ENCODE measurements around the gene ALDH18A1.
"Not testable (repeated sequence)": the region's sequence is repeated elsewhere in the genome, so short reads cannot be mapped to it uniquely, and the experiment has no call there.

ALDH18A1 gene

DNA sequence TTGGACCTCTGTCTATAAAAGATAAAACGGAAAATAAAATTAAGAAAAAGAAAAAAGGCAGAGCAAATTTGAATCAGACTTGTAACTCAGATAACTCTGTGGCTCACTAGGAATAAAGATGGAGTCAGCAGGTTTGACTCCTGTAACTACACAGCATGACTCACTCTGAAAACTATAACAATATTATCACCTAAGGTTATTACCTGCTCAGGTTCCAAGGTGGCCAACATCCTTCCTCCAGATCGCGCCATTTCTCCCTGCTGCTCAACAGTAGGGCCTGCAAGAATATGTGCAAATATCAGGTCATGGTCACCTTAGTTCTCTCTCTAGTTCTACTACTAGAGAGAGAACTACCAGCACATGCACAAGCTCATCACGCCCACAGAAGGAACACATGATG, 30.0 kb downstream of the ALDH18A1 start:
- no peak overlapping the region for H3K27ac ChIP-seq (ENCODE audit: insufficient read depth, low read depth, low read length, poor library complexity, severe bottlenecking)
- no peaks in the 10 kb centered on the region for H3K9me3 ChIP-seq (ENCODE audit: control insufficient read depth, low read length)
- peaks cover 28% of the 10 kb centered on the region for H3K36me3 ChIP-seq (ENCODE audit: control insufficient read depth, insufficient read depth, low read length)
- 94 to 95% methylated on average over 4 of the region's 4 CpGs for WGBS, 2 experiments
- H3K4me3 ChIP-seq (ENCODE audit: insufficient read depth, low read depth, low read length), result no peak overlapping the region
- H3K4me1 ChIP-seq (ENCODE audit: control insufficient read depth, insufficient read depth, low read length), result no peaks in the 10 kb centered on the region
- no peaks in the 10 kb centered on the region for H3K27me3 ChIP-seq (ENCODE audit: control insufficient read depth, insufficient read depth, low read length, poor library complexity, severe bottlenecking)

DNA sequence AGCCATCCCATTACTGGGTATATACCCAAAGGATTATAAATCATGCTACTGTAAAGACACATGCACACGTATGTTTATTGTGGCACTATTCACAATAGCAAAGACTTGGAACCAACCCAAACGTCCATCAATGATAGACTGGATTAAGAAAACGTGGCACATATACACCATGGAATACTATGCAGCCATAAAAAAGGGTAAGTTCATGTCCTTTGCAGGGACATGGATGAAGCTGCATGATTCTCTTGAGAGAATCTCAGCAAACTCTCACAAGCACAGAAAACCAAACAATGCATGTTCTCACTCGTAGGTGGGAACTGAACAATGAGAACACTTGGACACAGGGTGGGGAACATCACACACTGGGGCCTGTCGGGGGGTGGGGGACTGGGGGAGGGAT, 36.1 kb downstream of the ALDH18A1 start:
- H3K27ac ChIP-seq (ENCODE audit: insufficient read depth, low read depth, low read length, poor library complexity, severe bottlenecking); H3K4me3 ChIP-seq (ENCODE audit: insufficient read depth, low read depth, low read length); H3K27me3 ChIP-seq (ENCODE audit: control insufficient read depth, insufficient read depth, low read length, poor library complexity, severe bottlenecking); H3K9me3 ChIP-seq (ENCODE audit: control insufficient read depth, low read length); H3K4me1 ChIP-seq (ENCODE audit: control insufficient read depth, insufficient read depth, low read length): not testable (repeated sequence)
- WGBS, 2 experiments, result 88 to 96% methylated on average over 4 to 5 of the region's 5 CpGs
- peaks cover 24% of the 10 kb centered on the region for H3K36me3 ChIP-seq (ENCODE audit: control insufficient read depth, insufficient read depth, low read length)

GRCh38 chr10:95618101-95618500, 38.4 kb downstream of the ALDH18A1 start:
- no peaks in the 10 kb centered on the region for H3K27me3 ChIP-seq (ENCODE audit: control insufficient read depth, insufficient read depth, low read length, poor library complexity, severe bottlenecking)
- H3K36me3 ChIP-seq (ENCODE audit: control insufficient read depth, insufficient read depth, low read length), result peaks cover 36% of the 10 kb centered on the region
- no peaks in the 10 kb centered on the region for H3K9me3 ChIP-seq (ENCODE audit: control insufficient read depth, low read length)
- no peak overlapping the region for H3K4me3 ChIP-seq (ENCODE audit: insufficient read depth, low read depth, low read length)
- no peaks in the 10 kb centered on the region for H3K4me1 ChIP-seq (ENCODE audit: control insufficient read depth, insufficient read depth, low read length)
- WGBS, 2 experiments, result 93 to 95% methylated on average over 4 of the region's 4 CpGs
- no peak overlapping the region for H3K27ac ChIP-seq (ENCODE audit: insufficient read depth, low read depth, low read length, poor library complexity, severe bottlenecking)

DNA sequence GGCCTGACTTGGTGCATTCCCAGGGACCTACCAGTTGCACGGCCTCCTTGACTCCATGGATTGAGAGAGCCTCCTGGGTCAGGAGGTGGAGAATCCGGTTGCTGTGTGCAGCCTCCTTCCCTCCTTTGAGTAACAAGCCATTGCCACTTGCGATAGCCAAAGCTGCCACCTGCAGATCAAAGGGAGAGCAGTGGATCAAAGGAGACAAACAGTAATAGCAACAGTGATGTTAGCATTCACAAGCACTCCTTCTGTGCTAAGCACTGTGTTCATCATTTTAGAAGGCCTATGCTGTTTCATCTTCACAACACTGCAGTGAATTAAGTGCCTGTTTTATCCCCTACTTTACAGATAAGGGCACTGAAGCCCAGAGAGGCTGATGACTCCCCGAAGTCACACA, 40.1 kb downstream of the ALDH18A1 start:
- no peak overlapping the region for H3K27ac ChIP-seq (ENCODE audit: insufficient read depth, low read depth, low read length, poor library complexity, severe bottlenecking)
- no peaks in the 10 kb centered on the region for H3K27me3 ChIP-seq (ENCODE audit: control insufficient read depth, insufficient read depth, low read length, poor library complexity, severe bottlenecking)
- no peaks in the 10 kb centered on the region for H3K9me3 ChIP-seq (ENCODE audit: control insufficient read depth, low read length)
- no peak overlapping the region for H3K4me3 ChIP-seq (ENCODE audit: insufficient read depth, low read depth, low read length)
- peaks cover 44% of the 10 kb centered on the region for H3K36me3 ChIP-seq (ENCODE audit: control insufficient read depth, insufficient read depth, low read length)
- no peaks in the 10 kb centered on the region for H3K4me1 ChIP-seq (ENCODE audit: control insufficient read depth, insufficient read depth, low read length)
- 95 to 96% methylated on average over 4 of the region's 4 CpGs for WGBS, 2 experiments

GRCh38 chr10:95613330-95613729, 43.2 kb downstream of the ALDH18A1 start:
- Histone ChIP-seq H3K4me3 (ENCODE audit: insufficient read depth, low read depth, low read length) (no peak overlapping the region), H3K9me3 (ENCODE audit: control insufficient read depth, low read length) (no peaks in the 10 kb centered on the region), H3K27me3 (ENCODE audit: control insufficient read depth, insufficient read depth, low read length, poor library complexity, severe bottlenecking) (no peaks in the 10 kb centered on the region), H3K36me3 (ENCODE audit: control insufficient read depth, insufficient read depth, low read length) (peaks cover 56% of the 10 kb centered on the region), H3K27ac (ENCODE audit: insufficient read depth, low read depth, low read length, poor library complexity, severe bottlenecking) (no peak overlapping the region), H3K4me1 (ENCODE audit: control insufficient read depth, insufficient read depth, low read length) (no peaks in the 10 kb centered on the region)
- WGBS, 2 experiments, result 85 to 100% methylated on average over 1 of the region's 2 CpGs

DNA sequence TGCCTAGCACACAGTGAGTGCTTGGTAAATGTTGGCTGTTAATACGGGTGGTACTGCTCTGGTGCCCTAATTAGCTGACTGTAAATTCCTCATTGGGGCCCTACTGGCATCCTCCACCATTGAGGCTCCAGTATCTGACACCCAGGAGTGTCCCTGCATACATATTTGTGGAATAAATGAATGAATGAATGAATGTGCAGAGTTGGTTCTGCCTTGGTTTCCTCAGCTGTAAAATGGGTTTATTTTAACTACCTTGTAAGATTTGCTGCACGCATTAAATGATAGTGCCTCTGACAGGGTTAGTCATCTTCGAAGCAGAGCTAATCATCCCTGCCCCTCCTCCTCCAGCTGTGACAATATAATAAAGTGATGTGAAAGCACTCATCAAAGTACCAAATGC, 45.8 kb downstream of the ALDH18A1 start:
- peaks cover 54% of the 10 kb centered on the region for H3K36me3 ChIP-seq (ENCODE audit: control insufficient read depth, insufficient read depth, low read length)
- no peaks in the 10 kb centered on the region for H3K9me3 ChIP-seq (ENCODE audit: control insufficient read depth, low read length)
- H3K27me3 ChIP-seq (ENCODE audit: control insufficient read depth, insufficient read depth, low read length, poor library complexity, severe bottlenecking), result no peaks in the 10 kb centered on the region
- no peak overlapping the region for H3K27ac ChIP-seq (ENCODE audit: insufficient read depth, low read depth, low read length, poor library complexity, severe bottlenecking)
- 96% methylated on average over 3 of the region's 3 CpGs for WGBS, 2 experiments
- H3K4me3 ChIP-seq (ENCODE audit: insufficient read depth, low read depth, low read length), result no peak overlapping the region
- no peaks in the 10 kb centered on the region for H3K4me1 ChIP-seq (ENCODE audit: control insufficient read depth, insufficient read depth, low read length)

DNA sequence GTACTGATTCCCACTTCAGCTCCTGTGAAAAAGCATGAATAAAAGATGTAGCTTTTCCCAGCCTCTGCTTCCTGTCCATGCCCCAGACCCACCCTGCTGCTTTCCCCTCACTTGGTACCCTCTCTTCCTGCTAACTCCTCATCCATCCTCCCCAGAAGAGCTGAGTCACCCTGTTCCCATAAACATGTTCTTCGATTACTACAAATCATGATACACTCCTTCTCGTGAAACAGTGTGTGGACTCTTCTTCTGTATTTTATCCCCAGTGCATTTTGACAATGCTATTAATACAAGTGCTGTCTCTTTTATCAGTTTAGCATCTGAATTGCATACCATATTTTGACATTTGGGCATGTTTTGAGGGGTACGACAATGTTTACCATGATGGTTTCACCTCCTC, 49.6 kb downstream of the ALDH18A1 start:
- WGBS, 2 experiments, result 92 to 98% methylated on average over 3 of the region's 3 CpGs
- Histone ChIP-seq H3K9me3 (ENCODE audit: control insufficient read depth, low read length) (no peaks in the 10 kb centered on the region), H3K4me1 (ENCODE audit: control insufficient read depth, insufficient read depth, low read length) (peaks cover 12% of the 10 kb centered on the region), H3K36me3 (ENCODE audit: control insufficient read depth, insufficient read depth, low read length) (peaks cover 26% of the 10 kb centered on the region), H3K4me3 (ENCODE audit: insufficient read depth, low read depth, low read length) (no peak overlapping the region), H3K27me3 (ENCODE audit: control insufficient read depth, insufficient read depth, low read length, poor library complexity, severe bottlenecking) (no peaks in the 10 kb centered on the region), H3K27ac (ENCODE audit: insufficient read depth, low read depth, low read length, poor library complexity, severe bottlenecking) (no peak overlapping the region)

- Histone ChIP-seq H3K4me3 (ENCODE audit: insufficient read depth, low read depth, low read length) (no peak overlapping the region), H3K27ac (ENCODE audit: insufficient read depth, low read depth, low read length, poor library complexity, severe bottlenecking) (no peak overlapping the region), H3K36me3 (ENCODE audit: control insufficient read depth, insufficient read depth, low read length) (peaks cover 12% of the 10 kb centered on the region), H3K4me1 (ENCODE audit: control insufficient read depth, insufficient read depth, low read length) (peaks cover 12% of the 10 kb centered on the region), H3K9me3 (ENCODE audit: control insufficient read depth, low read length) (no peaks in the 10 kb centered on the region), H3K27me3 (ENCODE audit: control insufficient read depth, insufficient read depth, low read length, poor library complexity, severe bottlenecking) (no peaks in the 10 kb centered on the region)
- WGBS, 2 experiments, result 92 to 95% methylated on average over 3 of the region's 3 CpGs
Observed at GRCh38 chr10:95605163-95605562, 51.3 kb downstream of the ALDH18A1 start.

- Histone ChIP-seq H3K36me3 (ENCODE audit: control insufficient read depth, insufficient read depth, low read length) (peaks cover 12% of the 10 kb centered on the region), H3K27me3 (ENCODE audit: control insufficient read depth, insufficient read depth, low read length, poor library complexity, severe bottlenecking) (no peaks in the 10 kb centered on the region), H3K9me3 (ENCODE audit: control insufficient read depth, low read length) (no peaks in the 10 kb centered on the region), H3K4me3 (ENCODE audit: insufficient read depth, low read depth, low read length) (no peak overlapping the region), H3K4me1 (ENCODE audit: control insufficient read depth, insufficient read depth, low read length) (peaks cover 12% of the 10 kb centered on the region), H3K27ac (ENCODE audit: insufficient read depth, low read depth, low read length, poor library complexity, severe bottlenecking) (peak overlapping the region; percentile 50)
Observed at GRCh38 chr10:95604630-95605029, 51.9 kb downstream of the ALDH18A1 start.

DNA sequence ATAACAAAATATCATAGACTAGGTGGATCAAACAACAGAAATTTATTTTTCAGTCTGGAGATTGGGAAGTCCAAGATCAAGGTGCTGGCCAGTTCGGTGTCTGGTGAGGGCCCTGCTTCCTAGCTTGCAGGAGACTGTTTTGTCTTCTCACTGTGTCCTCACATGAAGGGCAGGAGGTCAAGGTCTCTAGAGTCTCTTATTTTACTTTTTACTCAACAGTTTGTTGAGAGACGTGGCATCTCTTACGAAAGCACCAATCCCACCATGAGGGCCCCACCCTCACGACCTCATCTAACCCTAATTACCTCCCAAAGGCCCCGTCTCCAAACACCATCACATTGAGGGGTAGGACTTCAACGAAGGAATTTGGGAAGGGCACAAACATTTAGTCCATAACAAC, 54.1 kb downstream of the ALDH18A1 start:
- WGBS, 2 experiments, result 92% methylated on average over 6 of the region's 6 CpGs
- Histone ChIP-seq H3K4me1 (ENCODE audit: control insufficient read depth, insufficient read depth, low read length) (peaks cover 12% of the 10 kb centered on the region), H3K4me3 (ENCODE audit: insufficient read depth, low read depth, low read length) (no peak overlapping the region), H3K9me3 (ENCODE audit: control insufficient read depth, low read length) (no peaks in the 10 kb centered on the region), H3K36me3 (ENCODE audit: control insufficient read depth, insufficient read depth, low read length) (peaks cover 4% of the 10 kb centered on the region), H3K27me3 (ENCODE audit: control insufficient read depth, insufficient read depth, low read length, poor library complexity, severe bottlenecking) (no peaks in the 10 kb centered on the region), H3K27ac (ENCODE audit: insufficient read depth, low read depth, low read length, poor library complexity, severe bottlenecking) (no peak overlapping the region)

DNA sequence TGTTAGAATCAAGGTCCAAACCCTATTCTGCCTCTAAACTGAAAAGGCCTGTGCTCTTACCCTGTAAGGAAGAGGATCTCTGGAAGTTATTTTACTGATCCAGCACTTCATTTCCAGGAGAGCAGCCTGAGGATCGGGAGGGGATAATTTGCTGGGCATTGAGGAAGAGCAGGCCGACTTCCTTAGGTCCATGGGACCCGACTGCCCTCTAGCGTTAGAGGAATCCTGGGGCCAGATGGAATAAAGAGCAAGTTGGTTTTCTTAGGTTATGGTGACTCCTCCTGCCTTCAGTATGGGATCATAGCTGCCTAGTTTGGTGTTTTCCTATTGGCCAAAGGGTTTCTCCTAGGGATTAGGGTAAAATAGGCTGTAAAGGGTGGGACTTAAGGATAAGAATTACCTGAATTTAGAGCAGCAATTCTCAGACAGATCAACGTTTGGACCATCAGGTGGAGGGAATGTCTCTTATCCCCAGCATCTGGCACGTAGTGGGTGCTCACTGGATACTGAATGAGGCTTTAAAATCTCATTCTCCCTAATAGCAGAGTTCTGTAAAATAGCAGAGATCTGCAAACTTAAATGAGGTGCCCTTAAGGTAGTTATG, 55.3 kb downstream of the ALDH18A1 start:
- H3K27me3 ChIP-seq (ENCODE audit: control insufficient read depth, insufficient read depth, low read length, poor library complexity, severe bottlenecking), result no peaks in the 10 kb centered on the region
- H3K27ac ChIP-seq (ENCODE audit: insufficient read depth, low read depth, low read length, poor library complexity, severe bottlenecking), result no peak overlapping the region
- peaks cover 12% of the 10 kb centered on the region for H3K4me1 ChIP-seq (ENCODE audit: control insufficient read depth, insufficient read depth, low read length)
- H3K4me3 ChIP-seq (ENCODE audit: insufficient read depth, low read depth, low read length), result no peak overlapping the region
- WGBS, 2 experiments, result 23 to 29% methylated on average over 6 of the region's 6 CpGs
- no peaks in the 10 kb centered on the region for H3K9me3 ChIP-seq (ENCODE audit: control insufficient read depth, low read length)
- no peaks in the 10 kb centered on the region for H3K36me3 ChIP-seq (ENCODE audit: control insufficient read depth, insufficient read depth, low read length)
